Sigmoid colon (tissue), 7 donors: ENCODE results near the gene RAD51AP1. TPM values are rescaled to one million over a fixed set of nuclear protein-coding genes. Genes with fewer than 3 reads are reported as not detected.

Source experiments
- DNase-seq: peaks from one replicate; pipeline ENCODE4 v3.0.0-alpha.2; 2019
- H3K27ac ChIP-seq, 4 donors: fragments of 200-600 bp; sonication (generic); one replicate each; pipeline ENCODE4 v1.5.1; 2016 to 2019; ENCODE audit warnings: mild to moderate bottlenecking in 1 of 4
- H3K27me3 ChIP-seq, 3 donors: fragments of 200-600 bp; sonication (generic); one replicate each; pipeline ENCODE4 v1.5.1; 2019; ENCODE audit warnings: mild to moderate bottlenecking in 1 of 3
- H3K36me3 ChIP-seq, 4 donors: fragments of 200-600 bp; sonication (generic); one replicate each; pipeline ENCODE4 v1.5.1; 2016 to 2019
- H3K4me1 ChIP-seq, 4 donors: fragments of 200-600 bp; sonication (generic); one replicate each; pipeline ENCODE4 v1.5.1; 2017 to 2019
- H3K4me3 ChIP-seq, 4 donors: fragments of 200-600 bp; sonication (generic); one replicate each; pipeline ENCODE4 v1.5.1; 2017 to 2019; ENCODE audit warnings: mild to moderate bottlenecking in 2 of 4, moderate library complexity in 1 of 4
- H3K9me3 ChIP-seq, 4 donors: fragments of 200-600 bp in 3 of 4; sonication (generic) in 3 of 4; one replicate each; pipeline versions ENCODE4 v1.5.1 to v1.6.1; 2013 to 2019
- EP300 ChIP-seq, 4 donors: sonication (generic); formaldehyde crosslinking; IDR thresholded peaks; one replicate each; pipeline ENCODE4 v1.6.1; 2017; ENCODE audit warnings: antibody characterized with exemption in 4 of 4
- POLR2A ChIP-seq, 2 donors: fragments of 450-650 bp; IDR thresholded peaks; one replicate each; pipeline ENCODE4 v1.6.1; 2016; ENCODE audit warnings: antibody characterized with exemption in 2 of 2, mild to moderate bottlenecking in 2 of 2, moderate library complexity in 2 of 2
- POLR2AphosphoS5 ChIP-seq, 4 donors: sonication (generic); formaldehyde crosslinking; IDR thresholded peaks; one replicate each; pipeline ENCODE4 v1.6.1; 2017; ENCODE audit warnings: antibody characterized with exemption in 4 of 4
- WGBS, 2 donors: extraction: QIAGEN DNeasy Blood & Tissue Kit; methylation state at CpG; one replicate each; pipeline ENCODE4 v1.1.7; 2013; 5-methylcytosine and 5-hydroxymethylcytosine counted together
- intact Hi-C: fragments of 100-400 bp; cut with DNase I; formaldehyde crosslinking; loops from one replicate; pipeline ENCODE4 v1.15.1; 2023
- polyA plus RNA-seq, 3 donors: library from polyadenylated mRNA; stranded (reverse); fragments of 200-250 nt; gene quantifications; one replicate each; pipeline ENCODE4 v1.2.3, GENCODE V29; 2013
- total RNA-seq, 4 donors: library from RNA; depleted of rRNA; stranded (reverse); fragments of >200 nt; gene quantifications; one replicate each; pipeline ENCODE4 v1.1.0, GENCODE V29; 2016
- TF ChIP-seq, protein P1 (sequence below), 4 experiments: fragments of 450-650 bp in 3 of 4; fragments of 200-600 bp in 1 of 4; IDR thresholded peaks; one replicate each; pipeline ENCODE4 v1.5.1; 2016 to 2019; ENCODE audit warnings: antibody characterized with exemption in 4 of 4, mild to moderate bottlenecking in 3 of 4, moderate library complexity in 2 of 4
- donor health status: healthy with polysubstance abuse.
- donor health status: Bipolar disorder and iron deficiency.
- donor health status: healthy.

The RAD51AP1 gene
- total and polyA plus RNA-seq, 7 donors = 0.49 to 8.6 (median 2.5) TPM

GRCh38 chr12:4556735-4557530 lies 18.2 kb downstream of the RAD51AP1 start:
- Histone ChIP-seq H3K36me3 (no peaks in the 10 kb centered on the region), H3K4me3 (no peak overlapping the region), H3K27ac (no peak overlapping the region), H3K9me3 (no peaks in the 10 kb centered on the region), H3K4me1 (peaks cover 0 to 4% (median 2%) of the 10 kb centered on the region in 4 donors), H3K27me3 (no peaks in the 10 kb centered on the region)
- TF ChIP-seq, protein P1, sequence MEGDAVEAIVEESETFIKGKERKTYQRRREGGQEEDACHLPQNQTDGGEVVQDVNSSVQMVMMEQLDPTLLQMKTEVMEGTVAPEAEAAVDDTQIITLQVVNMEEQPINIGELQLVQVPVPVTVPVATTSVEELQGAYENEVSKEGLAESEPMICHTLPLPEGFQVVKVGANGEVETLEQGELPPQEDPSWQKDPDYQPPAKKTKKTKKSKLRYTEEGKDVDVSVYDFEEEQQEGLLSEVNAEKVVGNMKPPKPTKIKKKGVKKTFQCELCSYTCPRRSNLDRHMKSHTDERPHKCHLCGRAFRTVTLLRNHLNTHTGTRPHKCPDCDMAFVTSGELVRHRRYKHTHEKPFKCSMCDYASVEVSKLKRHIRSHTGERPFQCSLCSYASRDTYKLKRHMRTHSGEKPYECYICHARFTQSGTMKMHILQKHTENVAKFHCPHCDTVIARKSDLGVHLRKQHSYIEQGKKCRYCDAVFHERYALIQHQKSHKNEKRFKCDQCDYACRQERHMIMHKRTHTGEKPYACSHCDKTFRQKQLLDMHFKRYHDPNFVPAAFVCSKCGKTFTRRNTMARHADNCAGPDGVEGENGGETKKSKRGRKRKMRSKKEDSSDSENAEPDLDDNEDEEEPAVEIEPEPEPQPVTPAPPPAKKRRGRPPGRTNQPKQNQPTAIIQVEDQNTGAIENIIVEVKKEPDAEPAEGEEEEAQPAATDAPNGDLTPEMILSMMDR (IDR thresholded peaks at IDR 0.05) = no peak
- TF ChIP-seq EP300 (IDR thresholded peaks at IDR 0.05) (no peak), POLR2A (IDR thresholded peaks at IDR 0.05) (no peak), POLR2AphosphoS5 (IDR thresholded peaks at IDR 0.05) (no peak)
- intact Hi-C loops = no loop called here
- 94 to 95% methylated on average over 2 of the region's 2 CpGs for WGBS, 2 donors
- DNase-seq = no peak

GRCh38 chr12:4557586-4557985 lies 18.9 kb downstream of the RAD51AP1 start:
- no peaks in the 10 kb centered on the region for H3K36me3 ChIP-seq
- peaks cover 0 to 10% (median 5%) of the 10 kb centered on the region in 4 donors for H3K4me1 ChIP-seq
- H3K9me3 ChIP-seq = no peaks in the 10 kb centered on the region
- H3K4me3 ChIP-seq = no peak overlapping the region
- H3K27ac ChIP-seq = no peak overlapping the region
- no peak for DNase-seq
- TF ChIP-seq EP300 (IDR thresholded peaks at IDR 0.05) = no peak
- TF ChIP-seq POLR2A (IDR thresholded peaks at IDR 0.05) = no peak
- no peak for TF ChIP-seq POLR2AphosphoS5 (IDR thresholded peaks at IDR 0.05)
- TF ChIP-seq, protein P1 (IDR thresholded peaks at IDR 0.05) = no peak
- H3K27me3 ChIP-seq = peaks cover 0 to 6% (median 0%) of the 10 kb centered on the region in 3 donors
- 89 to 94% methylated on average over 5 of the region's 5 CpGs for WGBS, 2 donors
- intact Hi-C loops = no loop called here

DNA sequence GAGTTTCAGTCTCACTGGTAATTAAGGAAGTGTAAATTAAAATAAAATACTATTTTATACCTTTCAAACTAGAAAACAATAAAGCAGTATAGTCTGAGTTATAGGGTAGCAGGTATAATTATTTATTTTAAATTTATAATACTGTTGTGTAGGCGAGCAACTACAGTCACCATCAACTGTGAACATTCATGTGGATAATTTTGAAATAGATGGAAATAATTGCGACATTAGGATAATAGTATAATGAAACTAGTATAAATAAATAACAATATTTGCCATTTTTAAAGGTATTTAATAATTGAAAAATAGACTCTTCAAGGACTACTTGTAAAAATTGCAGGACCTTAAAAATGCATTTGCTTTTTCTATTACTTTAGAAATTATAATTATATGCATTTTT lies 19.5 kb downstream of the RAD51AP1 start:
- WGBS, 2 donors = 94 to 96% methylated on average over 2 of the region's 2 CpGs
- no peaks in the 10 kb centered on the region for H3K36me3 ChIP-seq
- peaks cover 0 to 10% (median 5%) of the 10 kb centered on the region in 4 donors for H3K4me1 ChIP-seq
- H3K27me3 ChIP-seq = peaks cover 0 to 11% (median 0%) of the 10 kb centered on the region in 3 donors
- TF ChIP-seq EP300 (IDR thresholded peaks at IDR 0.05) = no peak
- TF ChIP-seq, protein P1 (IDR thresholded peaks at IDR 0.05) = no peak
- TF ChIP-seq POLR2A (IDR thresholded peaks at IDR 0.05) = no peak
- no peak for TF ChIP-seq POLR2AphosphoS5 (IDR thresholded peaks at IDR 0.05)
- no peak overlapping the region for H3K4me3 ChIP-seq
- DNase-seq = no peak
- no peaks in the 10 kb centered on the region for H3K9me3 ChIP-seq
- H3K27ac ChIP-seq = no peak overlapping the region
- intact Hi-C loops = no loop called here

GRCh38 chr12:4562034-4562657 lies 23.5 kb downstream of the RAD51AP1 start, which contains the start of gene DYRK4:
DYRK4 (plus strand) TSS chr12:4562208; CDS start chr12:4562246, 38 bp downstream.
- peaks cover 0 to 15% (median 0%) of the 10 kb centered on the region in 3 donors for H3K27me3 ChIP-seq
- DNase-seq = peak; percentile 80
- H3K27ac ChIP-seq = peak within 1 kb of the TSS in 1 of 4 donors; percentile 50
- H3K4me1 ChIP-seq = peaks cover 0 to 10% (median 5%) of the 10 kb centered on the region in 4 donors
- H3K36me3 ChIP-seq = no peaks in the 10 kb centered on the region
- WGBS, 2 donors = 7 to 26% methylated on average over 44 of the region's 44 CpGs
- peak in 2 of 4 donors; percentile 29 to 52 for TF ChIP-seq POLR2AphosphoS5 (IDR thresholded peaks at IDR 0.05)
- no peak for TF ChIP-seq POLR2A (IDR thresholded peaks at IDR 0.05)
- no peaks in the 10 kb centered on the region for H3K9me3 ChIP-seq
- intact Hi-C loops = no loop called here
- H3K4me3 ChIP-seq = peak within 1 kb of the TSS in 3 of 4 donors; percentile 28 to 39 (median 37)

DNA sequence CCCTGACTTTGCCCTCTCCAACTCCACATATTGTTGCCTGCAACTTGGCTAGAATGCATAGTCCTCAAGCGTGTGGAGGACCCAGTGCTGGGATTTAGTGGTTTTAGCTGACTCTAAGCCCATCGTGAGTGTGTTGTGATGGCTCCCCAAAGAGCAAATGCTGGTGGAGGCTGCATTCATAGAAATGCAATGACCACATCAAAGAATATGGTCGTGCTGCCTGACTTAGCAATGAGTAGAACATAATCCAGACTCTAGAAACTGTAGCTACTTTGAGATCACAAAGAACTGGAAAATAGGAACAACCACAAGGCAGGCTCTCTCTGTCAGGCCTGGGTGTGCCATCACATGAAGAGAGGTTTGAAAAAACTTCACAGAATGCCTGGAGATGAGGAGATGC lies 24.6 kb downstream of the RAD51AP1 start:
- intact Hi-C loops = no loop called here
- Histone ChIP-seq H3K4me3 (no peak overlapping the region), H3K27me3 (peaks cover 0 to 15% (median 0%) of the 10 kb centered on the region in 3 donors), H3K4me1 (peaks cover 0 to 10% (median 5%) of the 10 kb centered on the region in 4 donors), H3K27ac (no peak overlapping the region), H3K9me3 (no peaks in the 10 kb centered on the region), H3K36me3 (no peaks in the 10 kb centered on the region)
- no peak for TF ChIP-seq POLR2A (IDR thresholded peaks at IDR 0.05)
- TF ChIP-seq POLR2AphosphoS5 (IDR thresholded peaks at IDR 0.05) = no peak
- TF ChIP-seq, protein P1 (IDR thresholded peaks at IDR 0.05) = no peak
- TF ChIP-seq EP300 (IDR thresholded peaks at IDR 0.05) = no peak
- DNase-seq = no peak
- WGBS, 2 donors = 62 to 86% methylated on average over 3 of the region's 3 CpGs
